Measurements from ENCODE around the gene ABL2.

- TF ChIP-seq CTCF (IDR thresholded peaks at IDR 0.05 in 4 of 5, conservative IDR thresholded peaks at IDR 0.05 in 1 of 5) (no peak), POLR2A (IDR thresholded peaks at IDR 0.05) (no peak)
Measured at GRCh38 chr1:179146911-179147310, 82.6 kb downstream of the ABL2 start.
